NCI-H526 (cell line): ENCODE data around the gene IFT43.
A peak's percentile ranks its signal among the peaks of the same experiment; 100 is the strongest.

Experiments
- DNase-seq, 2 experiments: peaks; one replicate each; lab custom pipeline; 2025; lab: John Stamatoyannopoulos, UW

Gene IFT43

GRCh38 chr14:76109087-76109880 lies 123.7 kb downstream of the IFT43 start:
- DNase-seq = no peak

- peak in 1 of 2 experiments; percentile 3 for DNase-seq
These were observed 127.5 kb downstream of the IFT43 start for GRCh38 chr14:76112889-76113624.

GRCh38 chr14:76113691-76114090 lies 128.1 kb downstream of the IFT43 start:
- DNase-seq = no peak

- DNase-seq = no peak
These were observed 129.5 kb downstream of the IFT43 start for GRCh38 chr14:76115010-76115422.

GRCh38 chr14:76117789-76118484 lies 132.4 kb downstream of the IFT43 start:
- DNase-seq = no peak

- no peak for DNase-seq
These were observed 133.0 kb downstream of the IFT43 start for GRCh38 chr14:76118594-76118993.

- no peak for DNase-seq
These were observed 135.7 kb downstream of the IFT43 start for GRCh38 chr14:76121089-76121748.

- DNase-seq = no peak
These were observed 138.1 kb downstream of the IFT43 start for GRCh38 chr14:76123426-76124225.

GRCh38 chr14:76125511-76125910 lies 139.9 kb downstream of the IFT43 start:
- DNase-seq = no peak

GRCh38 chr14:76126076-76126475 lies 140.5 kb downstream of the IFT43 start:
- no peak for DNase-seq

GRCh38 chr14:76129851-76130576 lies 144.5 kb downstream of the IFT43 start:
- DNase-seq = no peak

- no peak for DNase-seq
These were observed 145.8 kb downstream of the IFT43 start for GRCh38 chr14:76131071-76131965.

GRCh38 chr14:76133103-76133502 lies 147.5 kb downstream of the IFT43 start:
- no peak for DNase-seq
